Measurements from ENCODE around the gene ZSCAN10. TPM values are rescaled to one million over a fixed set of nuclear protein-coding genes. Genes with fewer than 3 reads are reported as not detected.
"Not testable (repeated sequence)": the region's sequence is repeated elsewhere in the genome, so short reads cannot be mapped to it uniquely, and the experiment has no call there.

Gene ZSCAN10
- total and polyA plus RNA-seq, 2 experiments from 2014 or later: 217 to 519 TPM

DNA sequence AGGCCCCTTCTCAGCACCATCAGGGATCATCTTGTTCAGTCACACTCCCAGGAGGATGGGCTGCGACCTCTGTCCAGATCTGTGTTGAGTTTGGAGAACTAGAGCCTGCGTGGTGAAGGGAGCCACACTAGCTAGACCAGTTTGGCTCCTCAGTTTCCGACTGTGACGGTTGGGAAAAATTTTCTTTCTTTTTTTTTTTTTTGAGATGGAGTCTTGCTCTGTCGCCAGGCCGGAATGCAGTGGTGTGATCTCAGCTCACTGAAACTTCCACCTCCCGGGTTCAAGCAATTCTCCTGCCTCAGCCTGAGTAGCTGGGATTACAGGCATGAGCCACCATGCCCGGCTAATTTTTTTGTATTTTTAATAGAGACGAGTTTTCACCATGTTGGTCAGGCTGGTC lies 40.5 kb upstream of the ZSCAN10 start:
- not testable (repeated sequence) for H3K36me3 ChIP-seq (ENCODE audit: insufficient read depth); H3K27ac Mint-ChIP-seq; H3K27ac ChIP-seq (ENCODE audit: low read depth); H2AFZ ChIP-seq; H3K4me1 ChIP-seq (ENCODE audit: insufficient read depth); ATAC-seq; H4K20me1 ChIP-seq (replicated peaks; ENCODE audit: insufficient read depth); DNase-seq (ENCODE audit: low spot score); H3K9me2 ChIP-seq (ENCODE audit: insufficient read depth); H3K4me3 ChIP-seq; H3K27me3 ChIP-seq (ENCODE audit: insufficient read depth); H3K79me2 ChIP-seq (replicated peaks; ENCODE audit: insufficient read depth); H3K4me3 Mint-ChIP-seq; H3K36me3 Mint-ChIP-seq (ENCODE audit: low read depth); H3K4me1 Mint-ChIP-seq; H3K4me2 ChIP-seq; H3K9me3 Mint-ChIP-seq
- H3K27me3 Mint-ChIP-seq (ENCODE audit: insufficient read depth, low read depth, poor library complexity): peaks cover 15% of the 10 kb centered on the region
- H3F3A ChIP-seq (replicated peaks; ENCODE audit: low read depth): peaks cover 15% of the 10 kb centered on the region; the same call in 1 of the 2 replicates

DNA sequence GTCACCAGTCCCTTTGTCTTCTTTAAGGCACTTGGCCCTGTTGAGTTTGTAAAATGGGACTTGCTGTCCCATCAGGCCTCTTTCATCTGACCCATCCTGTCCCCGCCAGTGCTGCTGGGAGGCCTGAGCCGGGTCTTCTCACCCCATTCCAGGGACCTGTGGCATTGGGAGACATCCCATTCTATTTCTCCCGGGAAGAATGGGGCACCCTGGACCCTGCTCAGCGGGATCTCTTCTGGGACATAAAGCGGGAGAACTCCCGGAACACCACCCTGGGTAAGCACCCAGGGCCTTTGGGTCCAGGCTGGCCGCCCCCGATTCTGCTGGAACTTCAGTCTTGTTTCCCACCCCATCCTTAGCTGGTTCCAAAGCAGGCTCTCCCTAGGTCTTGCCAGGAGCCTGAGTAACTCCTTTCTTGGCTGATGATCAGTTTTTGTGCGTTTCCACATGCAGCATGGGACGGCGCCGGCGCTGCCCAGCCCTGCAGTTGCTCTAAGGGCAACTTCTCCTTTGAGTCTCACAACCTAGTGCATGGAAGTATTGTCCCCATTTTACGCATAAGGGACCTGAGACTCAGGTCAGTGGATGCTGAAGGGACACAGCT lies 39.8 kb upstream of the ZSCAN10 start:
- H3K79me2 ChIP-seq (replicated peaks; ENCODE audit: insufficient read depth): peaks cover 10% of the 10 kb centered on the region
- H4K20me1 ChIP-seq (replicated peaks; ENCODE audit: insufficient read depth): no peaks in the 10 kb centered on the region
- Mint-ChIP-seq H3K4me3 (no peak overlapping the region; the same call in 2 of the 3 replicates), H3K27me3 (ENCODE audit: insufficient read depth, low read depth, poor library complexity) (peaks cover 15% of the 10 kb centered on the region), H3K9me3 (peaks cover 3% of the 10 kb centered on the region; the same call in 2 of the 3 replicates), H3K27ac (no peak overlapping the region), H3K4me1 (peaks cover 5% of the 10 kb centered on the region; the same call in 2 of the 3 replicates), H3K36me3 (ENCODE audit: low read depth) (peaks cover 6% of the 10 kb centered on the region)
- no peak overlapping the region for H3K4me3 ChIP-seq
- H3F3A ChIP-seq (replicated peaks; ENCODE audit: low read depth): peaks cover 15% of the 10 kb centered on the region; the same call in 1 of the 2 replicates
- H3K27ac ChIP-seq (ENCODE audit: low read depth): no peak overlapping the region
- peaks cover 7% of the 10 kb centered on the region for H3K4me1 ChIP-seq (ENCODE audit: insufficient read depth)
- H3K36me3 ChIP-seq (ENCODE audit: insufficient read depth): no peaks in the 10 kb centered on the region; the same call in 1 of the 2 replicates
- no peaks in the 10 kb centered on the region for H3K9me2 ChIP-seq (ENCODE audit: insufficient read depth)
- H3K27me3 ChIP-seq (ENCODE audit: insufficient read depth): no peaks in the 10 kb centered on the region
- no peak overlapping the region for H2AFZ ChIP-seq
- DNase-seq (ENCODE audit: low spot score) (no peak), ATAC-seq (no peak)
- H3K4me2 ChIP-seq: no peak overlapping the region
- TF ChIP-seq JUNB (IDR thresholded peaks at IDR 0.05; ENCODE audit: unreplicated experiment) (no peak), ETS1 (IDR thresholded peaks at IDR 0.05) (no peak), EZH2phosphoT487 (IDR thresholded peaks at IDR 0.05; ENCODE audit: unreplicated experiment) (no peak), ZNF331 (CRISPR knock-in tag; IDR thresholded peaks at IDR 0.05; ENCODE audit: low read depth) (no peak), POLR2AphosphoS5 (IDR thresholded peaks at IDR 0.05; ENCODE audit: low read depth) (no peak), CREB1 (CRISPR knock-in tag; IDR thresholded peaks at IDR 0.05; ENCODE audit: low read depth) (no peak), EZH2 (IDR thresholded peaks at IDR 0.05; ENCODE audit: low read depth, unreplicated experiment) (no peak), ZNF114 (CRISPR knock-in tag; IDR thresholded peaks at IDR 0.05) (no peak), NANOG (IDR thresholded peaks at IDR 0.05; ENCODE audit: borderline replicate concordance) (no peak)
- TF ChIP-seq, protein P1, sequence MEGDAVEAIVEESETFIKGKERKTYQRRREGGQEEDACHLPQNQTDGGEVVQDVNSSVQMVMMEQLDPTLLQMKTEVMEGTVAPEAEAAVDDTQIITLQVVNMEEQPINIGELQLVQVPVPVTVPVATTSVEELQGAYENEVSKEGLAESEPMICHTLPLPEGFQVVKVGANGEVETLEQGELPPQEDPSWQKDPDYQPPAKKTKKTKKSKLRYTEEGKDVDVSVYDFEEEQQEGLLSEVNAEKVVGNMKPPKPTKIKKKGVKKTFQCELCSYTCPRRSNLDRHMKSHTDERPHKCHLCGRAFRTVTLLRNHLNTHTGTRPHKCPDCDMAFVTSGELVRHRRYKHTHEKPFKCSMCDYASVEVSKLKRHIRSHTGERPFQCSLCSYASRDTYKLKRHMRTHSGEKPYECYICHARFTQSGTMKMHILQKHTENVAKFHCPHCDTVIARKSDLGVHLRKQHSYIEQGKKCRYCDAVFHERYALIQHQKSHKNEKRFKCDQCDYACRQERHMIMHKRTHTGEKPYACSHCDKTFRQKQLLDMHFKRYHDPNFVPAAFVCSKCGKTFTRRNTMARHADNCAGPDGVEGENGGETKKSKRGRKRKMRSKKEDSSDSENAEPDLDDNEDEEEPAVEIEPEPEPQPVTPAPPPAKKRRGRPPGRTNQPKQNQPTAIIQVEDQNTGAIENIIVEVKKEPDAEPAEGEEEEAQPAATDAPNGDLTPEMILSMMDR (conservative IDR thresholded peaks at IDR 0.05; ENCODE audit: low read depth in 2 of 2): no peak
- TF ChIP-seq, protein P2, sequence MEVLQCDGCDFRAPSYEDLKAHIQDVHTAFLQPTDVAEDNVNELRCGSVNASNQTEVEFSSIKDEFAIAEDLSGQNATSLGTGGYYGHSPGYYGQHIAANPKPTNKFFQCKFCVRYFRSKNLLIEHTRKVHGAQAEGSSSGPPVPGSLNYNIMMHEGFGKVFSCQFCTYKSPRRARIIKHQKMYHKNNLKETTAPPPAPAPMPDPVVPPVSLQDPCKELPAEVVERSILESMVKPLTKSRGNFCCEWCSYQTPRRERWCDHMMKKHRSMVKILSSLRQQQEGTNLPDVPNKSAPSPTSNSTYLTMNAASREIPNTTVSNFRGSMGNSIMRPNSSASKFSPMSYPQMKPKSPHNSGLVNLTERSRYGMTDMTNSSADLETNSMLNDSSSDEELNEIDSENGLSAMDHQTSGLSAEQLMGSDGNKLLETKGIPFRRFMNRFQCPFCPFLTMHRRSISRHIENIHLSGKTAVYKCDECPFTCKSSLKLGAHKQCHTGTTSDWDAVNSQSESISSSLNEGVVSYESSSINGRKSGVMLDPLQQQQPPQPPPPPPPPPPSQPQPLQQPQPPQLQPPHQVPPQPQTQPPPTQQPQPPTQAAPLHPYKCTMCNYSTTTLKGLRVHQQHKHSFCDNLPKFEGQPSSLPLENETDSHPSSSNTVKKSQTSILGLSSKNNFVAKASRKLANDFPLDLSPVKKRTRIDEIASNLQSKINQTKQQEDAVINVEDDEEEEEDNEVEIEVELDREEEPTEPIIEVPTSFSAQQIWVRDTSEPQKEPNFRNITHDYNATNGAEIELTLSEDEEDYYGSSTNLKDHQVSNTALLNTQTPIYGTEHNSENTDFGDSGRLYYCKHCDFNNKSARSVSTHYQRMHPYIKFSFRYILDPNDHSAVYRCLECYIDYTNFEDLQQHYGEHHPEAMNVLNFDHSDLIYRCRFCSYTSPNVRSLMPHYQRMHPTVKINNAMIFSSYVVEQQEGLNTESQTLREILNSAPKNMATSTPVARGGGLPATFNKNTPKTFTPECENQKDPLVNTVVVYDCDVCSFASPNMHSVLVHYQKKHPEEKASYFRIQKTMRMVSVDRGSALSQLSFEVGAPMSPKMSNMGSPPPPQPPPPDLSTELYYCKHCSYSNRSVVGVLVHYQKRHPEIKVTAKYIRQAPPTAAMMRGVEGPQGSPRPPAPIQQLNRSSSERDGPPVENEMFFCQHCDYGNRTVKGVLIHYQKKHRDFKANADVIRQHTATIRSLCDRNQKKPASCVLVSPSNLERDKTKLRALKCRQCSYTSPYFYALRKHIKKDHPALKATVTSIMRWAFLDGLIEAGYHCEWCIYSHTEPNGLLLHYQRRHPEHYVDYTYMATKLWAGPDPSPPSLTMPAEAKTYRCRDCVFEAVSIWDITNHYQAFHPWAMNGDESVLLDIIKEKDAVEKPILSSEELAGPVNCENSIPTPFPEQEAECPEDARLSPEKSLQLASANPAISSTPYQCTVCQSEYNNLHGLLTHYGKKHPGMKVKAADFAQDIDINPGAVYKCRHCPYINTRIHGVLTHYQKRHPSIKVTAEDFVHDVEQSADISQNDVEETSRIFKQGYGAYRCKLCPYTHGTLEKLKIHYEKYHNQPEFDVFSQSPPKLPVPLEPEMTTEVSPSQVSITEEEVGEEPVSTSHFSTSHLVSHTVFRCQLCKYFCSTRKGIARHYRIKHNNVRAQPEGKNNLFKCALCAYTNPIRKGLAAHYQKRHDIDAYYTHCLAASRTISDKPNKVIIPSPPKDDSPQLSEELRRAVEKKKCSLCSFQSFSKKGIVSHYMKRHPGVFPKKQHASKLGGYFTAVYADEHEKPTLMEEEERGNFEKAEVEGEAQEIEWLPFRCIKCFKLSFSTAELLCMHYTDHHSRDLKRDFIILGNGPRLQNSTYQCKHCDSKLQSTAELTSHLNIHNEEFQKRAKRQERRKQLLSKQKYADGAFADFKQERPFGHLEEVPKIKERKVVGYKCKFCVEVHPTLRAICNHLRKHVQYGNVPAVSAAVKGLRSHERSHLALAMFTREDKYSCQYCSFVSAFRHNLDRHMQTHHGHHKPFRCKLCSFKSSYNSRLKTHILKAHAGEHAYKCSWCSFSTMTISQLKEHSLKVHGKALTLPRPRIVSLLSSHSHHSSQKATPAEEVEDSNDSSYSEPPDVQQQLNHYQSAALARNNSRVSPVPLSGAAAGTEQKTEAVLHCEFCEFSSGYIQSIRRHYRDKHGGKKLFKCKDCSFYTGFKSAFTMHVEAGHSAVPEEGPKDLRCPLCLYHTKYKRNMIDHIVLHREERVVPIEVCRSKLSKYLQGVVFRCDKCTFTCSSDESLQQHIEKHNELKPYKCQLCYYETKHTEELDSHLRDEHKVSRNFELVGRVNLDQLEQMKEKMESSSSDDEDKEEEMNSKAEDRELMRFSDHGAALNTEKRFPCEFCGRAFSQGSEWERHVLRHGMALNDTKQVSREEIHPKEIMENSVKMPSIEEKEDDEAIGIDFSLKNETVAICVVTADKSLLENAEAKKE (CRISPR knock-in tag; IDR thresholded peaks at IDR 0.05): no peak

Measured in GM23338 (cell line).